OCI-LY7 (cell line): ENCODE measurements around the gene GGTA1.

ENCODE experiments used
- CTCF ChIP-seq: fragments of 200-600 bp; sonication (generic); conservative IDR thresholded peaks from 2 replicates; pipeline ENCODE4 v1.5.1; 2014; ENCODE audit warnings: mild to moderate bottlenecking, antibody characterized with exemption, low read length, moderate library complexity, mixed read lengths
- EZH2phosphoT487 ChIP-seq: fragments of 200-600 bp; sonication (generic); IDR thresholded peaks from 2 replicates; pipeline ENCODE4 v1.6.1; 2018; ENCODE audit warnings: low read depth, borderline replicate concordance, mild to moderate bottlenecking, mixed run types, antibody characterized with exemption, low read length, moderate library complexity, mixed read lengths

DNA sequence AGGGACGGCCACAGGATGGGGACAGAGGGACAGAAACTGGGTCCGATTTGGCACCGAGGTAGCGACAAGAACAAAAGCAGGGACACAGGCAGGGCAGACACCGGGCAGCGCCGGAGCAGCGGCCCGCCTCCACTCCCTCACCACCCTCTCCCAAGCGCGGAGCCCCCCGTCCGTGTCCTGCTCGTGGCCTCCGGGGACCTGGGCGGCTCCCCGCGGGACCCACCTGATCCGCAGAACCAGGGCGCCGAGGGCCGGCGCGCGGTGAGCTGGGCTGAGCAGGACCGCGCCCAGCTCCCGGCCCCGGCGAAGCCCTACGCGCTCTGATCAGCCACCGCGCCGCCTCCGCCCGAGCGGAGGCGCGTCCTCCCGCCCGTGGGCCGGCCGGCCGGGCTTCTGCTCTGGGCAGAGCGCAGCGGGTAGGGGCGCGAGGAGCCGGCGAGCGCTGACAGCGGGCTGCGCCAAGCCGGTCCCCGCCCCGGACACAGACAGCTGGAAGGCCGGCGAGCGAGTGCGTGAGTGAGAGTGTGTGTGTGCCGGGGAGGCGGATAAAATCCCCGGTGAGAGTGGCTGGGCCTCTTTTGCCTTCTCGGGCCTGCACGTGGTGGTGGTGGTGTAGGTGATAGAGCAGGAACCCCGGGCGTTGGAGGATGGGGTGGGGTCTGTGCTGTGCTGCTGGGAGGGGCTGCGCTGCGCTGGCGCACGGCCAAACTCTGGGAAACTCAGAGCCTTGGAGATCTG, at the start of gene GGTA1:
- TF ChIP-seq CTCF (no peak), EZH2phosphoT487 (no peak)
